Activated T-helper 1 cell treated with Interleukin-2 at 50 U/mL for 16 hours (primary cell): Measurements from ENCODE around the gene COQ2.
"Not testable (repeated sequence)": the region's sequence is repeated elsewhere in the genome, so short reads cannot be mapped to it uniquely, and the experiment has no call there.

ENCODE experiments used
- DNase-seq: peaks from one replicate; pipeline ENCODE4 v3.0.0-alpha.2; 2020; ENCODE audit warnings: low read depth

Gene COQ2

GRCh38 chr4:83284193-83285054, at the start of gene COQ2:
Gene COQ2 (minus strand): TSS chr4:83284798. CDS start chr4:83284764, 34 bp downstream.
- peak; percentile 86 for DNase-seq

- DNase-seq = no peak
Observed at GRCh38 chr4:83331956-83332355, 47.4 kb upstream of the COQ2 start.

GRCh38 chr4:83329521-83330110, 45.0 kb upstream of the COQ2 start:
- no peak for DNase-seq

- DNase-seq = no peak
Observed at GRCh38 chr4:83328521-83329187, 44.1 kb upstream of the COQ2 start.

GRCh38 chr4:83326546-83326945, 41.9 kb upstream of the COQ2 start:
- DNase-seq = no peak

GRCh38 chr4:83325306-83325705, 40.7 kb upstream of the COQ2 start:
- not testable (repeated sequence) for DNase-seq

GRCh38 chr4:83323136-83323535, 38.5 kb upstream of the COQ2 start:
- DNase-seq = no peak

GRCh38 chr4:83320548-83320947, 36.0 kb upstream of the COQ2 start:
- no peak for DNase-seq

- DNase-seq = no peak
Observed at GRCh38 chr4:83318666-83319065, 34.1 kb upstream of the COQ2 start.

GRCh38 chr4:83317671-83318070, 33.1 kb upstream of the COQ2 start:
- no peak for DNase-seq

- DNase-seq = no peak
Observed at GRCh38 chr4:83316459-83317165, 32.0 kb upstream of the COQ2 start.

GRCh38 chr4:83315341-83315870, 30.8 kb upstream of the COQ2 start:
- no peak for DNase-seq

GRCh38 chr4:83308672-83309071, 24.1 kb upstream of the COQ2 start:
- no peak for DNase-seq

- DNase-seq = no peak
Observed at GRCh38 chr4:83307920-83308319, 23.3 kb upstream of the COQ2 start.

GRCh38 chr4:83305187-83305586, 20.6 kb upstream of the COQ2 start:
- no peak for DNase-seq

GRCh38 chr4:83297548-83298260, 13.1 kb upstream of the COQ2 start:
- DNase-seq = no peak

- DNase-seq = no peak
Observed at GRCh38 chr4:83293305-83294046, 8.9 kb upstream of the COQ2 start.

GRCh38 chr4:83290059-83290774, 5.6 kb upstream of the COQ2 start:
- not testable (repeated sequence) for DNase-seq

- not testable (repeated sequence) for DNase-seq
Observed at GRCh38 chr4:83288381-83288780, 3.8 kb upstream of the COQ2 start.

- no peak for DNase-seq
Observed at GRCh38 chr4:83285055-83285407, 433 bp upstream of the COQ2 start.
